Right hindlimb (tissue), 1 donor: ENCODE measurements around the gene CISTR.

ENCODE experiments used
- DNase-seq: peaks from one replicate; pipeline ENCODE4 v3.0.0-alpha.2; 2018

Gene CISTR

DNA sequence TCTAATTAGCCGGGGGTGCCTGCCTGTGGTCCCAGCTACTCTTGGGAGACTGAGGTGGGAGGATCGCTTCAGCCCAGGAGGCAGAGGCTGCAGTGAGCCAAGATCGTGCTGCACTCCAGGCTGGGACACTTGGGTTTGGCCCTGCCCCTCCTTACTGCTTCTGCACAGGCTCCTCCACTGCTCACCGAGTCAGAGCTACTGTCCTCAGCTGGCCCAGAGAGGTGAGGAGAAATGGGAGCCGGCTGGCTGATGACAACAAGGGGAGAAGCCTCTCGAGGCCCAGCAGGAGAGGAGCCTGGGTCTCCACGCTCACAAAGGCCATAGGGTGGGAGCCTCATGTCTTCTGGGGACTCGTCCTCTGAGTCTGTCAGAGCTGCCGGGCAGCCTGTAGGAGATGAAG lies 38.3 kb downstream of the CISTR start:
- no peak for DNase-seq

DNA sequence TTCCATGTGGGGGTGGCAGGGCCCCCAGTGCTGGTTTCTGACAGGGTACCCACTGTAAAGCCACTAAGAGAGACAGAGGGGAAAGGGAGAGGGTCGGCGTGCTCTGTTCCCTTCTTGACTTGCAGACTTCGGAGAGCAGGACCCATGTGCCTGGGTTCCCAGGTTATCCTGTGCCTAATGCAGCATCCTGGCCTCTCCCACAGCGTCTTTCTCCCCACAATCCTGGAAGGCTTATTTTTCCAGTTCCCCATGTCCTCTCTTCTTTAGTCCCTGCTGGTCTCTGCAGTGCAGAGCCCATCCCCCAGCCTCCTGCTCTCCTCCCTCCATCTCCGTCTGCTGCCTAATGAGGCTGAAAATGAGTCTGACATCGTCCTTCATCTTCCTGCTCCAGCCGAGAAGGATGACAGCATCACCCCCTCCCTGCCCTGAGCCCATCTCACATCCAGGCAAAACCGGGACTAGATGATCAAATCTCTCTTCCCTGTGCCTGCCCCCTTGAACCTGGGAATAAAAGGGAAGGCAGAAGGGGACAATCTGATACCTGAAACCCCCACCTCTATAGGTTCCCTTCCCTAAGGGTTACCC lies 39.6 kb downstream of the CISTR start:
- DNase-seq, result no peak

DNA sequence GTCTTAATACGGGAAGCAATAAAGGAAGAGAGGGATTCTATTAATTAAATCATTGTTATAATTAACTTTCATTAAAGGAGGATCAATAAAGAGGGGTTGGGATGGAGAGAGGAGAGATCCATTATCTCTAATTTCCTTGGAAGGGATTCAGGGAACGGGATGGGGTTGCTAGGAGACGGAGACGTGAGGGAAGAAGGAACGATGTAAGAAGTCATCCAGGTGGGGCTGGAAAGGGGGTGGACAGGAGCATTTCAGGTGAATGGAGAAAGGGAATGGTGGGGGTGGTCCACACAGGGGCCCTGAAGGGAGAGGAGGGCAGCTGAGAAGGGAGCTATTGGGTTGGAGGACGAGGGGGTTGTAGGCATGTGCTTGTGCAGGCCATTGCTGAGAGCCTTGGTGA lies 41.7 kb downstream of the CISTR start:
- no peak for DNase-seq

DNA sequence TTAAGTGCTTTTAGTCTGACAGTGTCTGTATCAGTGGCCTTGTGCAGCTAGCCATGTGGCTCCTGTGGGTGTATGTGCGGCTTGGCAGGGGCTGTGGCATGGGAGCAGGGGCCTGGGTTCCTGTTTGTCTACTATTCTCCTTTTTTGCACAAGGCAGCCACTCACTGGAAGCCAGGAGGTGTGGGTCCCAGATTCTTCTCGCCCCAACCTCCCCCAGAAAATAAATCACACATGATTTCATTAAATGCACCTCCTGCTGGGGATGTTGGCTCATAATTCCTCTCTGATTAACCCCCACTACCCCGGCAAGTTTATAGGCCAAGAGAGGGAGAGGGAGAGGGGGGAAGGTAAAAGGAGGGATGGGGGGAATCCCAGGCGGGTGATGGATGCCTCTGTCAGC lies 42.1 kb downstream of the CISTR start:
- no peak for DNase-seq

DNA sequence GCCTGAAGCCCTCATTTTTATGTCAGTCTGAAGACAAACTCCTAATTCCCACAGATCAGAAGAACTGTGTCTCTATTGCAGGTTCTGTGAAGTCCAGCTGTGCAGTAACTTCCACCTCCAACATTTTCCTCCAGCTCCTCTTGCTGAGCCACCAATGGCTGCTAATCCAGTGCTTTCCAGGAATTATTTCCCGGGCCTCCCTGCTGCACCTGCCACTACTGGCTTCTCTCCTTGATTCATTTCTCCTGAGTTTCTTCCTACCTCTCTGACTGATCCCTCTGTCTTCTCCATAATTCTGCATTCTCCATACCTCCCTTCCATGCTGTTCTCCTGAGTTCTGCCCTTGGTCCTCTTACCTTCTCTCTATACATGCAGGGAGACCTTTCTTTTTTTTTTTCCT lies 45.7 kb downstream of the CISTR start:
- no peak for DNase-seq

DNA sequence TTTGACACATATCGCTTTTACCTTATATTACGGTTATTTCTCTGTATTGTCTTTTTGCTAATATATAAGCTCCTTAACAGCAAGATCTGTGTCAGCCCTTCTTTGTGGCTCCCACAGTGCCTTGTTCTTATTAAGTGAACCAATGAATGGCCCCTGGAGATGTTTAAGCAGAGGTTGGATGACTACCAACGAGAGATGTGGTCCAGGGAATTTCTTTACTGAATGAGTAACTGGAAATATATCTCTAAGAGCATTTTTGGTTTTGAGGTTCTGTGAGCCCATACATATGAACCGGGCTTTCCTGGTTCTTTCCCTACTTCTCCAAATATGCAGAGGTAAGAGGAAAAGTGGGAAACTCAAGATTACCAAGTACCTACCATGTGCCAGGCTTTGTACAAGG lies 48.0 kb downstream of the CISTR start:
- no peak for DNase-seq

DNA sequence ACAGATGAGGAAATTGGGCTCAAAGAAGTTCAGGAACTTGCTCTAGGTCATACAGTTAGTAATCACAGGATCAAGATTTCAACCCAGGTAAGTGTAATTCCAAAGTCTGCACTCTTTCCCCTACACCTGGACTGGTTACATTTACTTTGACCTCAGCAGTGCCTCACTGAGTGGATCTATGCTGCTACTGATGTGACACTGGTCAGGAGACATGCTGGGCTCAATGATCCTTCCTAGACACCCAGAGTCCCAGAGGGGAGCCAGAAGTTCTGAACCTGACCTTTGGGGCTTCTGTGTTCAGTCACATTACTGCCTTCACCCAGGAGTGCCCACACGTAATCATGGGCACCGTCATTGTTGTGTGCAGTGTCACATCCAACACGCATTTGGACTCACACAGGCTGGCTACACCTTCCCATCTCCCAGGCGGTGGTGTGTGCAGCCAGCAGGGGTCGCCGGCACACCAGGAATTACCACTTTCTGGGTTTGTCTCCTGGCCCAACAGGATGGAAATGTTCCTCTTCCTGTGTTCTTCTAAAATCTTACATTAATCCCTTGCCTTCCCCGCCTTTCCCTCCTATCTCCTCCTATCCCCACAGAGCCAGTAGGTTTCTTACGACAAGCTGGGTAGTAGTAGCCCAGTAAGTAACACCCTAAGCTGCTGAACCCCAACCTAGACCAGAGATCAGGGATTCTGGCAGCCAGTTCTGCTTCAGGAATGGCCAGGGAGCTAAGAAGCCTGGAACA lies 50.1 kb downstream of the CISTR start:
- DNase-seq, result peak; percentile 89

DNA sequence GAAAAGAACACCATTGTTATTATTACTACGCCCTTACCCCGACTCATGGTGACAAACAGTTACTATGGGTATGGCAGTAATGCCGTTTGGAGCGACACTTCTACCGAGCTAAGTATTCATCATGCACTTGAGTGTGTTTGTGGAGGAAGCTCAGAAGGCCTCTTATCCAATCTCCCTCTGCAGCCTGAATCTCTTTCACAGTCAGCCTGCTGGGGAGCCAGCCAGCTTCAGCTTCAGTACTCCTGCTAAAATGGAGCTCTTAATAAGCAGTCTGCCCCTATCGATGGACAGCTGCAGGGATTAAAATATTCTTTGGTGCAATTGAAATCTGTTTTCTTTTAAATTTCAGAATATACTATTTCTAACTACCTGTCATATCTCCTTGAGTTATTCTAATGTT lies 51.2 kb downstream of the CISTR start:
- DNase-seq, result no peak

DNA sequence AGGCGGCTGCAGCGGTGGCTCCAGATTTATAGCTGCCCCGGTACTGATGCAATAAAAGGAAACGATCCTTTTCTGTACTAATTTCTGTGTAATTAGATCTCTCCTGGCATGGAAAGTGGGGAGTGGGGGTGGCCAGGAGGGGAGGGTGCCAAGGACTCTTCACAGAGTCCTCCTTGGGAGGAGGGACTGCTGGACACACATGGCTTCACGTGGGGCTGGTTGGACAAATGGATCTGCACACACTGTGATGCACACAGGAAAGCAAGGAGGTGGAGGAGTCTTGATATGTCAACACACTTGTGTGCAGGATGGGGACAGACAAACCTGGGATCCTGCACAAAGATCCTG lies 52.1 kb downstream of the CISTR start:
- no peak for DNase-seq

DNA sequence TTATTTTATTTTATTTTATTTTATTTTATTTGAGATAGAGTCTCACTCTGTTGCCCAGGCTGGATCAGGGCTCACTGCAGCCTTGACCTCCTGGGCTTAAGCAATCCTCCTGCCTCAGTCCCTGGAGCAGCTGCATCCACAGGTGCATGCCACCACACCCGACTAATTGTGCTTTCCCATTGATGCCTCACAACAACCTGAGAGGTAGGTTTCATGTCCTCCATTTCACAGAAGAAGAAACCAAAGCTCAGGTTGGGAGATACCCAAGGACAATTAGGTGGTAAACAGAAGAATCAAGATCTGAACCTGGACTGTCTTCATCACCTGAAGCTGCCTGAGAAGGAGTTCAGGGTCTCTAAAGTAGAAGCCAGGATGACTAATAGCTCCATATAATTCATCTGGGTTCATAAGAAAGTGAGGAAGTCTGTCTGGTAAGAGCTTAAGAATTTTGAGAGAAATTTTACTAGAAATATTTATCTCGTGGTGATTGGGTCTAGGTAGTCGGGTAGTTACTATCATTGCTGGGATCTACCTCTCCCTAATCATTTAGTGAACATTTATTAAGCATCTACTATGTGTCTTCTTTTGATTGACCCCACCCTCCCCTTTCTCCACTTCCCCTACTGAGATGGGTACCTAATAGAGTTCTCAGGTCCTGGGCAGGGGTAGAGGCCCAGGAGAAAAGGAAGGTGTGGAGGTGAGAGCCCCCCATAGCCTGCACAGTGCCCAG lies 52.7 kb downstream of the CISTR start:
- no peak for DNase-seq

DNA sequence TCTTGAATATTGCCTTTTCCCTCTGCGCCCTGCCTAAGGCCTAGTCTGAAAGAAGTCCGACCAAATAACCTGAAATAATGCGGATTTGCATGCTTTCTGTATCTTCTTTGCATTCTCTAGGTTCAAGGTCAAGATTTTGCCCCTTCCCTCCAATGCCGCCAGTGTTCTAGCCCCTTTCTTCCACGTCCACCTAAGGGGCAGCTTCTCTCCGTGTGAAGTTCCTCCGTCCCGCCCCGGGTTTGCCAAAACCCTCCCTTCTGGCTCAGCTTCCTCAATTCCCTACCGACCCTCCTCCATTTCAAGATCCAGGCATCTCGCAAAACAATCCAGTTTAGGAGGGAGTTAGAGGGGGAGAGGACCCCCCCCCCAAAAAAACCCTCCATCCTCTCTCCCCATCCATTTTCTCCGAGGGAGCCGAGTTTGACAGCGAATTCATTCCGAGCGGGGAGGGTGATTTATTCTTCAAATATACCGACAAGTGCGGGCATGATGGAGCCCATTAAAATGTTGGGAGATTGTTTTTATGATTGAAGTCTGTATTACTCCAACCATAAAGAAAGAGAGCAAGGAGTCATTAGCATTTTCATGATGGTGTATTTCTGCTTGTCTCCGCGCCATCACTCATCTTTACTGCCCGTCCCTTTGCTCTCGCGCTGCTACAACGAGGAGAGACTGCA lies 55.0 kb downstream of the CISTR start:
- DNase-seq, result no peak
